Measurements from ENCODE around the gene KBTBD7.

KBTBD7 gene

DNA sequence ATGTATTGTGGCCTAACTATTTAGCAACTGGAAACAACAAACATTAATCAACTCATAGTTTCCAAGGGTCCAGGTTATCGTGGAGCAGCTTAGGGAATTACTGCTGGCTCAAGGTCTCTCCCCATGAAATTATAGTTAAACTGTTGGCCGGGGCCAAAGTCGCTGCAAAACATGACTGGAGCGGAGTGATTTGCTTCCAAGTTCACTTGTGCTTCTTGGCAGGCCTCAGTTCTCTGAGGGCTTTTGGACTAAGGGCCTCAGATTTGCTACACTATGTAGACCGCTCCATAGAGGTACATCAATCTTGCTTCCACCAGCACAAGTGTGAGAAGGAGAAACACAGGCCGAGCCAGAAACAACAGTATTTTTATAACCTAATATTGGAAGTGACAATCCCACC, 9.4 kb upstream of the KBTBD7 start:
- H3K36me3 ChIP-seq (ENCODE audit: insufficient read depth, low read length), result no peaks in the 10 kb centered on the region
- no peak overlapping the region for H3K4me3 ChIP-seq (ENCODE audit: low read length, poor library complexity, severe bottlenecking)
- H3K79me2 ChIP-seq (ENCODE audit: insufficient read depth, low read length), result no peaks in the 10 kb centered on the region
- no peak overlapping the region for H2AFZ ChIP-seq (ENCODE audit: low read length)
- H3K4me1 ChIP-seq (ENCODE audit: insufficient read depth, low read length, poor library complexity, severe bottlenecking), result no peaks in the 10 kb centered on the region
- no peaks in the 10 kb centered on the region for H3K9me2 ChIP-seq (replicated peaks; ENCODE audit: low read depth, low read length)
- H3K9me3 ChIP-seq (ENCODE audit: insufficient read depth, low read depth, low read length), result no peaks in the 10 kb centered on the region
- H3K27me3 ChIP-seq (ENCODE audit: insufficient read depth, low read length, poor library complexity, severe bottlenecking), result no peaks in the 10 kb centered on the region
- TF ChIP-seq, protein P1, sequence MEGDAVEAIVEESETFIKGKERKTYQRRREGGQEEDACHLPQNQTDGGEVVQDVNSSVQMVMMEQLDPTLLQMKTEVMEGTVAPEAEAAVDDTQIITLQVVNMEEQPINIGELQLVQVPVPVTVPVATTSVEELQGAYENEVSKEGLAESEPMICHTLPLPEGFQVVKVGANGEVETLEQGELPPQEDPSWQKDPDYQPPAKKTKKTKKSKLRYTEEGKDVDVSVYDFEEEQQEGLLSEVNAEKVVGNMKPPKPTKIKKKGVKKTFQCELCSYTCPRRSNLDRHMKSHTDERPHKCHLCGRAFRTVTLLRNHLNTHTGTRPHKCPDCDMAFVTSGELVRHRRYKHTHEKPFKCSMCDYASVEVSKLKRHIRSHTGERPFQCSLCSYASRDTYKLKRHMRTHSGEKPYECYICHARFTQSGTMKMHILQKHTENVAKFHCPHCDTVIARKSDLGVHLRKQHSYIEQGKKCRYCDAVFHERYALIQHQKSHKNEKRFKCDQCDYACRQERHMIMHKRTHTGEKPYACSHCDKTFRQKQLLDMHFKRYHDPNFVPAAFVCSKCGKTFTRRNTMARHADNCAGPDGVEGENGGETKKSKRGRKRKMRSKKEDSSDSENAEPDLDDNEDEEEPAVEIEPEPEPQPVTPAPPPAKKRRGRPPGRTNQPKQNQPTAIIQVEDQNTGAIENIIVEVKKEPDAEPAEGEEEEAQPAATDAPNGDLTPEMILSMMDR (conservative IDR thresholded peaks at IDR 0.05; ENCODE audit: low read length), result no peak
- no peak for TF ChIP-seq EZH2phosphoT487 (IDR thresholded peaks at IDR 0.05; ENCODE audit: borderline replicate concordance)
- H3K9ac ChIP-seq (ENCODE audit: low read depth, low read length, poor library complexity, severe bottlenecking), result no peak overlapping the region
- H4K20me1 ChIP-seq (ENCODE audit: insufficient read depth, low read length, poor library complexity, severe bottlenecking), result no peaks in the 10 kb centered on the region
- no peak overlapping the region for H3K4me2 ChIP-seq (ENCODE audit: low read depth, low read length, poor library complexity, severe bottlenecking)
- H3F3A ChIP-seq (ENCODE audit: low read depth), result no peaks in the 10 kb centered on the region

- H3K9ac ChIP-seq (ENCODE audit: low read depth, low read length, poor library complexity, severe bottlenecking), result no peak overlapping the region
- H3K4me3 ChIP-seq (ENCODE audit: low read length, poor library complexity, severe bottlenecking), result no peak overlapping the region
- no peaks in the 10 kb centered on the region for H3K79me2 ChIP-seq (ENCODE audit: insufficient read depth, low read length)
- no peaks in the 10 kb centered on the region for H3F3A ChIP-seq (ENCODE audit: low read depth)
- no peak overlapping the region for H3K4me2 ChIP-seq (ENCODE audit: low read depth, low read length, poor library complexity, severe bottlenecking)
- H3K4me1 ChIP-seq (ENCODE audit: insufficient read depth, low read length, poor library complexity, severe bottlenecking), result no peaks in the 10 kb centered on the region
- no peaks in the 10 kb centered on the region for H3K9me3 ChIP-seq (ENCODE audit: insufficient read depth, low read depth, low read length)
- no peak for TF ChIP-seq EZH2phosphoT487 (IDR thresholded peaks at IDR 0.05; ENCODE audit: borderline replicate concordance)
- TF ChIP-seq, protein P1 (conservative IDR thresholded peaks at IDR 0.05; ENCODE audit: low read length), result no peak
- no peaks in the 10 kb centered on the region for H3K36me3 ChIP-seq (ENCODE audit: insufficient read depth, low read length)
- no peaks in the 10 kb centered on the region for H4K20me1 ChIP-seq (ENCODE audit: insufficient read depth, low read length, poor library complexity, severe bottlenecking)
- H3K27me3 ChIP-seq (ENCODE audit: insufficient read depth, low read length, poor library complexity, severe bottlenecking), result no peaks in the 10 kb centered on the region
- H2AFZ ChIP-seq (ENCODE audit: low read length), result no peak overlapping the region
- no peaks in the 10 kb centered on the region for H3K9me2 ChIP-seq (replicated peaks; ENCODE audit: low read depth, low read length)
Observed at GRCh38 chr13:41200126-41200525, 5.8 kb upstream of the KBTBD7 start.

GRCh38 chr13:41199526-41199925, 5.2 kb upstream of the KBTBD7 start:
- Histone ChIP-seq H3K27me3 (ENCODE audit: insufficient read depth, low read length, poor library complexity, severe bottlenecking) (no peaks in the 10 kb centered on the region), H3K9me2 (replicated peaks; ENCODE audit: low read depth, low read length) (no peaks in the 10 kb centered on the region), H3F3A (ENCODE audit: low read depth) (no peaks in the 10 kb centered on the region), H2AFZ (ENCODE audit: low read length) (no peak overlapping the region), H3K36me3 (ENCODE audit: insufficient read depth, low read length) (no peaks in the 10 kb centered on the region), H3K4me1 (ENCODE audit: insufficient read depth, low read length, poor library complexity, severe bottlenecking) (no peaks in the 10 kb centered on the region), H3K79me2 (ENCODE audit: insufficient read depth, low read length) (no peaks in the 10 kb centered on the region), H4K20me1 (ENCODE audit: insufficient read depth, low read length, poor library complexity, severe bottlenecking) (no peaks in the 10 kb centered on the region), H3K4me2 (ENCODE audit: low read depth, low read length, poor library complexity, severe bottlenecking) (no peak overlapping the region), H3K9ac (ENCODE audit: low read depth, low read length, poor library complexity, severe bottlenecking) (no peak overlapping the region), H3K9me3 (ENCODE audit: insufficient read depth, low read depth, low read length) (no peaks in the 10 kb centered on the region), H3K4me3 (ENCODE audit: low read length, poor library complexity, severe bottlenecking) (no peak overlapping the region)
- TF ChIP-seq, protein P1 (conservative IDR thresholded peaks at IDR 0.05; ENCODE audit: low read length), result no peak
- no peak for TF ChIP-seq EZH2phosphoT487 (IDR thresholded peaks at IDR 0.05; ENCODE audit: borderline replicate concordance)

Measured in Loucy (cell line).